ENCODE measurements around the gene OR7C1. TPM values are rescaled to one million over a fixed set of nuclear protein-coding genes. Genes with fewer than 3 reads are reported as not detected.
"Not testable (repeated sequence)": the region's sequence is repeated elsewhere in the genome, so short reads cannot be mapped to it uniquely, and the experiment has no call there.

The OR7C1 gene
- total RNA-seq, 2 experiments from 2014 or later = not detected

GRCh38 chr19:14814982-14815652 lies 19.9 kb downstream of the OR7C1 start:
- no peaks in the 10 kb centered on the region for H3K36me3 Mint-ChIP-seq (ENCODE audit: low read depth)
- peaks cover 3% of the 10 kb centered on the region for H3K27me3 Mint-ChIP-seq (ENCODE audit: low read depth)
- H3K4me1 Mint-ChIP-seq (ENCODE audit: low read depth) = no peaks in the 10 kb centered on the region
- no peak overlapping the region for H3K27ac Mint-ChIP-seq
- ChIA-PET CTCF (no interaction called here), POLR2A (no interaction called here)
- H3K4me3 Mint-ChIP-seq = no peak overlapping the region
- ATAC-seq (no peak), DNase-seq (no peak)
- H3K9me3 Mint-ChIP-seq (ENCODE audit: insufficient read depth) = no peaks in the 10 kb centered on the region

- no peaks in the 10 kb centered on the region for H3K4me1 Mint-ChIP-seq (ENCODE audit: low read depth)
- no peaks in the 10 kb centered on the region for H3K9me3 Mint-ChIP-seq (ENCODE audit: insufficient read depth)
- H3K27ac Mint-ChIP-seq = no peak overlapping the region
- POLR2A ChIA-PET = no interaction called here
- CTCF ChIA-PET = no interaction called here
- peaks cover 9% of the 10 kb centered on the region for H3K27me3 Mint-ChIP-seq (ENCODE audit: low read depth)
- H3K36me3 Mint-ChIP-seq (ENCODE audit: low read depth) = no peaks in the 10 kb centered on the region
- ATAC-seq (no peak), DNase-seq (no peak)
- no peak overlapping the region for H3K4me3 Mint-ChIP-seq
These were observed 25.5 kb downstream of the OR7C1 start for GRCh38 chr19:14809272-14810057.

- no peak overlapping the region for H3K4me3 Mint-ChIP-seq
- no peak overlapping the region for H3K27ac Mint-ChIP-seq
- H3K36me3 Mint-ChIP-seq (ENCODE audit: low read depth) = no peaks in the 10 kb centered on the region
- DNase-seq (no peak), ATAC-seq (no peak)
- H3K9me3 Mint-ChIP-seq (ENCODE audit: insufficient read depth) = no peaks in the 10 kb centered on the region
- ChIA-PET CTCF (no interaction called here), POLR2A (no interaction called here)
- H3K4me1 Mint-ChIP-seq (ENCODE audit: low read depth) = no peaks in the 10 kb centered on the region
- H3K27me3 Mint-ChIP-seq (ENCODE audit: low read depth) = peaks cover 9% of the 10 kb centered on the region
These were observed 30.2 kb downstream of the OR7C1 start for GRCh38 chr19:14804765-14805164.

GRCh38 chr19:14798760-14799159 lies 36.2 kb downstream of the OR7C1 start:
- ATAC-seq = no peak
- H3K27me3 Mint-ChIP-seq (ENCODE audit: low read depth) = peaks cover 6% of the 10 kb centered on the region
- no peak overlapping the region for H3K27ac Mint-ChIP-seq
- H3K4me3 Mint-ChIP-seq = no peak overlapping the region
- no peak for DNase-seq
- no peaks in the 10 kb centered on the region for H3K36me3 Mint-ChIP-seq (ENCODE audit: low read depth)
- ChIA-PET POLR2A (no interaction called here), CTCF (interaction anchor here (1.4 kb wide), 1 partner anchor 12 kb away, joined by 5 read pairs; no protein-coding TSS in a partner anchor)
- H3K9me3 Mint-ChIP-seq (ENCODE audit: insufficient read depth) = no peaks in the 10 kb centered on the region
- H3K4me1 Mint-ChIP-seq (ENCODE audit: low read depth) = no peaks in the 10 kb centered on the region

GRCh38 chr19:14796021-14796420 lies 39.0 kb downstream of the OR7C1 start:
- Mint-ChIP-seq H3K27me3 (ENCODE audit: low read depth) (peaks cover 6% of the 10 kb centered on the region), H3K36me3 (ENCODE audit: low read depth) (no peaks in the 10 kb centered on the region), H3K4me1 (ENCODE audit: low read depth) (no peaks in the 10 kb centered on the region), H3K9me3 (ENCODE audit: insufficient read depth) (no peaks in the 10 kb centered on the region), H3K27ac (no peak overlapping the region), H3K4me3 (no peak overlapping the region)
- ATAC-seq (no peak), DNase-seq (no peak)
- CTCF ChIA-PET = no interaction called here
- POLR2A ChIA-PET = no interaction called here

GRCh38 chr19:14795078-14795721 lies 39.8 kb downstream of the OR7C1 start:
- POLR2A ChIA-PET = no interaction called here
- no peak for ATAC-seq
- H3K4me3 Mint-ChIP-seq = no peak overlapping the region
- no peaks in the 10 kb centered on the region for H3K36me3 Mint-ChIP-seq (ENCODE audit: low read depth)
- no peaks in the 10 kb centered on the region for H3K4me1 Mint-ChIP-seq (ENCODE audit: low read depth)
- H3K27ac Mint-ChIP-seq = no peak overlapping the region
- DNase-seq = no peak
- no peaks in the 10 kb centered on the region for H3K9me3 Mint-ChIP-seq (ENCODE audit: insufficient read depth)
- peaks cover 6% of the 10 kb centered on the region for H3K27me3 Mint-ChIP-seq (ENCODE audit: low read depth)
- CTCF ChIA-PET = no interaction called here

GRCh38 chr19:14792250-14792649 lies 42.7 kb downstream of the OR7C1 start:
- H3K4me1 Mint-ChIP-seq (ENCODE audit: low read depth); H3K9me3 Mint-ChIP-seq (ENCODE audit: insufficient read depth): not testable (repeated sequence)

GRCh38 chr19:14786421-14786851 lies 48.5 kb downstream of the OR7C1 start:
- H3K4me1 Mint-ChIP-seq (ENCODE audit: low read depth) = peaks cover 23% of the 10 kb centered on the region
- H3K27me3 Mint-ChIP-seq (ENCODE audit: low read depth) = peaks cover 4% of the 10 kb centered on the region
- POLR2A ChIA-PET = no interaction called here
- no peak overlapping the region for H3K4me3 Mint-ChIP-seq
- H3K9me3 Mint-ChIP-seq (ENCODE audit: insufficient read depth) = no peaks in the 10 kb centered on the region
- DNase-seq (peak; percentile 27), ATAC-seq (no peak)
- no peaks in the 10 kb centered on the region for H3K36me3 Mint-ChIP-seq (ENCODE audit: low read depth)
- H3K27ac Mint-ChIP-seq = no peak overlapping the region
- CTCF ChIA-PET = interaction anchor here (0.6 to 1.7 kb wide), 13 partner anchors 11 to 366 kb away, joined by 3 to 7 read pairs (median 3); partner anchors contain the start of gene NDUFB7

More at GRCh38 chr19:14792250-14792649, 42.7 kb downstream of the OR7C1 start:
- H3K27ac Mint-ChIP-seq; POLR2A ChIA-PET; DNase-seq; H3K27me3 Mint-ChIP-seq (ENCODE audit: low read depth); CTCF ChIA-PET; H3K36me3 Mint-ChIP-seq (ENCODE audit: low read depth); ATAC-seq; H3K4me3 Mint-ChIP-seq: not testable (repeated sequence)

GRCh38 chr19:14785102-14785793 lies 49.7 kb downstream of the OR7C1 start:
- H3K9me3 Mint-ChIP-seq (ENCODE audit: insufficient read depth); H3K36me3 Mint-ChIP-seq (ENCODE audit: low read depth); POLR2A ChIA-PET; H3K27me3 Mint-ChIP-seq (ENCODE audit: low read depth); H3K4me3 Mint-ChIP-seq: not testable (repeated sequence)
- CTCF ChIA-PET = interaction anchor here (0.8 to 1.7 kb wide), 6 partner anchors 10 to 241 kb away, joined by 3 to 7 read pairs (median 3); no protein-coding TSS in a partner anchor
- DNase-seq (peak; percentile 23), ATAC-seq (peak; percentile 49)
- peaks cover 23% of the 10 kb centered on the region for H3K4me1 Mint-ChIP-seq (ENCODE audit: low read depth)
- peak overlapping the region; percentile 35 for H3K27ac Mint-ChIP-seq

- H3K9me3 Mint-ChIP-seq (ENCODE audit: insufficient read depth); H3K27me3 Mint-ChIP-seq (ENCODE audit: low read depth); H3K4me3 Mint-ChIP-seq; H3K36me3 Mint-ChIP-seq (ENCODE audit: low read depth); ATAC-seq; POLR2A ChIA-PET; DNase-seq; H3K27ac Mint-ChIP-seq: not testable (repeated sequence)
- peaks cover 23% of the 10 kb centered on the region for H3K4me1 Mint-ChIP-seq (ENCODE audit: low read depth)
- CTCF ChIA-PET = interaction anchor here (0.8 to 1.7 kb wide), 2 partner anchors 75 to 210 kb away, joined by 3 read pairs; no protein-coding TSS in a partner anchor
These were observed 50.3 kb downstream of the OR7C1 start for GRCh38 chr19:14784730-14785101.

GRCh38 chr19:14783410-14783998 lies 51.5 kb downstream of the OR7C1 start:
- H3K4me3 Mint-ChIP-seq; POLR2A ChIA-PET; ATAC-seq; DNase-seq; H3K36me3 Mint-ChIP-seq (ENCODE audit: low read depth); H3K27ac Mint-ChIP-seq; CTCF ChIA-PET; H3K9me3 Mint-ChIP-seq (ENCODE audit: insufficient read depth); H3K27me3 Mint-ChIP-seq (ENCODE audit: low read depth): not testable (repeated sequence)
- peaks cover 23% of the 10 kb centered on the region for H3K4me1 Mint-ChIP-seq (ENCODE audit: low read depth)

All from activated CD8-positive, alpha-beta T cell treated with anti-CD3 and anti-CD28 coated beads, Interleukin-2, amount 10 ng/mL, durations not matched to agents 7 days and 5 days (primary cell).